ENCODE measurements around the gene GOLPH3L.
"Not testable (repeated sequence)": the region's sequence is repeated elsewhere in the genome, so short reads cannot be mapped to it uniquely, and the experiment has no call there.

GOLPH3L gene

DNA sequence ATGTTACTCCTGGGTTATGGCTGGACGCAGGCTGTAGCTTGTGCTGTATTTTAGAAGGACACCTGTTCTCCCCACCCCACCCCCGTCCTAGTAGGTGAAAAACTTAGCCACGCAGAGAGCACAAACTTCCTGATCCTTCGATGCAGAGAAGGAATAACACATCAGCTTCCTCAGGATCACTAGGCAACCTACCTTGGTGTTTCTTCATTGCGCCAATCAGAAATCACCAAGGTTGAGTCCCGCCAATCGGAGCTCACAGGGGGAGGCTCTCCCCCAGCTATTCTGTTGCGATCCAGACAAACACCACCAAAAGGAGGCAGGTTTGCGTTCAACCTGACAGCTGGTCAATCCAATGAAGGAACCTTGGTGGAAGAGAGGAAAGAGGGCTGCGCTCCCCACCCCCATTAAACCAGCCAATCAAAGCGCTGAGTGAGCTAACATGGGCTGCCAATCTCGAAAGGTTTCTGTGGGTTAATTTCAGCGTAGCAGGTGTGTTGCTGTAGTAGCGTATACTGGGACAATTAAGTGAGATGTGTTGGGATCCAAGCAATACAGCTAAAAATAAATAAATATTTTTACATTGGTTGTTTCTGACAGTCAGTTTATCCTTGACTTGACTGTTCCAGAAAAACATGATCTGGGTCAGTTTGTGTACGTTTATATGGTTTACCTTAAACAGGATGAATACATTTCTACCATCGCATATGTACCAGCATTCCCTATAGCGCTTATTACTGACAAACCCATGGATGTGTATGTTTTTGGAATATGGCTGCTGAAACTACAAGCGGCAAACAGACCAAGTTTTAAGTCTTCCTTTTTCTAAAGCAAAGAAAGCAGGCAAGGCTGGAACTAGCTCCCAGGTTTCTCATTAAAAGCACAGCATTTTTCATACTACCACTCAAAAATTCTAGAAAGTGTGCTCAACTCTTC, at the start of gene GOLPH3L:
GOLPH3L (minus strand) TSS at position 160 of the 933 bp plus-strand sequence. CDS start 2,316 bp downstream, outside the sequence.
- TF ChIP-seq POLR2A (IDR thresholded peaks at IDR 0.05; ENCODE audit: low read length), result peak; percentile 79
- TF ChIP-seq GATA1 (IDR thresholded peaks at IDR 0.05; ENCODE audit: low read depth, low read length), result no peak

DNA sequence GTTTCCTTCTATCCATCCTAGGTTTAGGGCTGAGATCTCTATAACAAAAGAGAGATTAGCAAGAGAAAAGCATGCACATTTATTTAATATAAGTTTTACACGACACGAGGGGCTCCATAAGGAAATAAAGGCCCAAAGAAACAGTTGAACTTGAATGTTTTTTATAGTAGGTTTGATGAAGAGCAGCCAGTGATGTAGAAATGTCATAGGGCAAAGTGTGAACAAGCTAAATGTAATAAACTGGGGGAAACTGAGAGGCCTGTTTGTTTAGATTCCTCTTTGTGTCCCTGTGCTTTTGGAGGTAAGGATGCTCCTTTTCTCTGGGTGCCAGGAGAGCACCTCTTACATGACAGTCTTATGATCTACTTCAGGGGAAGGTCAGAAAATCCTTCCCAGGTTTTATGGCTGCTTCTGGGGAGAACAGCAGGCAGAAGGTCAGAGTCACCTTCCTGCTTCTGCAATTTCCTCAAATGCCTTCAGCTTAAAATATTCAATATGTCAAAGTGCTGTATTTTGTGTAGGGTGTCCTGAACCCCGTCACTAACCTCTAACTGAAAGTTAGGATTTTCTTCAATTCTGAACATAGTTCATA, 33.3 kb upstream of the GOLPH3L start:
- DNase-seq, result no peak
- TF ChIP-seq POLR2A (IDR thresholded peaks at IDR 0.05; ENCODE audit: low read length) (no peak), GATA1 (IDR thresholded peaks at IDR 0.05; ENCODE audit: low read depth, low read length) (no peak)

More for the DNA sequence above, at the start of gene GOLPH3L:
- peak; percentile 97 to 98 for DNase-seq

DNA sequence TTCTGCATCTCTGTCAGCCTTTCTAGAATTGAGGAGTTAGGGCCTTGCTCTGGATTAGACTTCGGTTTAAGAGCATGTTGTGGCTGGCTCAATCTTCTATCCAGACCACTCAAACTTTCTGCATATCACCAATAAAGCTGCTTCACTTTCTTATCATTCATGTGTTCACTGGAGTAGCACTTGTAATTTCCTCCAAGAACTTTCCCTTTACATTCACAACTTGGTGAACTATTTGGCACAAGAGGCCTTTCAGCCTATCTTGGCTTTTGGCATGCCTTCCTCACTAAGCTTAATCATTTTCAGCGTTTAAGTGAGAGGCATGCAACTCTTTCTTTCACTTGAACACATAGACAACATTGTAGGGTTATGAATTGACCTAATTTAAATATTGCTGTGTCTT, 27.4 kb upstream of the GOLPH3L start:
- DNase-seq, result no peak
- no peak for TF ChIP-seq POLR2A (IDR thresholded peaks at IDR 0.05; ENCODE audit: low read length)
- TF ChIP-seq GATA1 (IDR thresholded peaks at IDR 0.05; ENCODE audit: low read depth, low read length), result no peak

DNA sequence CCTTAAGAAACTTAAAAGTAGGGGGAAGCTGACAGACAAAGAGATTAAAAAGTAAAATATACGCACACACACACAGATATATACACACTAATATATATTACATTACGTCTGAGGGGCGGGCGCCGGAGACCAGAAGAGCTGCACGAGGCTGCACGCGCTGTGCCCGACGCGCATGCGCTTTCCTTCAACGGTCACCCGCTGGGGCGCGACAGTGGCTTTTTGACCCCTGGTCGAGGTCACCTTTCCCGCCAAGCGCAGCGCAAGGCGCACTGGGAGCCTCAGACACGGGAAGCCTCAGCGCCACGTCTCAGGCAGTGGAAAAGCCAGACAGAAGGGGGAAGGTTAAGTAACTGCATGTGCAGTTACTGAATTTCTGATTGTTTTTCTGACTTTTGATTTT, 23.7 kb upstream of the GOLPH3L start, which contains the start of gene HORMAD1:
HORMAD1 (minus strand) TSS at position 193 of the 400 bp plus-strand sequence. CDS start 1,390 bp downstream, outside the sequence.
- TF ChIP-seq POLR2A (IDR thresholded peaks at IDR 0.05; ENCODE audit: low read length), result no peak
- no peak for TF ChIP-seq GATA1 (IDR thresholded peaks at IDR 0.05; ENCODE audit: low read depth, low read length)
- no peak for DNase-seq

DNA sequence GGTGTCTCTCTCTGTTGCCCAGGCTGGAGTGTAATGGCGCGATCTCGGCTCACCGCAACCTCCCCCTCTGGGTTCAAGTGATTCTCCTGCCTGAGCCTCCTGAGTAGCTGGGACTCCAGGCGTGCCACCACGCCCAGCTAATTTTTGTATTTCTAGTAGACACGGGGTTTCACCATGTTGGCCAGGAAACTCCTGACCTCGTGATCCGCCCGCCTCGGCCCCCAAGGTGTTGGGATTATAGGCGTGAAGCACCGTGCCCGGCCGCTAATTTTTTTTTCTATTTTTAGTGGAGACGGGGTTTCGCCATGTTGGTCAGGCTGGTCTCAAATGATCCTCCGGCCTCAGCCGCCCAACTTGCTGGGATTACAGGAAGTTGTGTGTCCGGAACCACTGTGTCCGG, 23.1 kb upstream of the GOLPH3L start:
- DNase-seq, result no peak
- TF ChIP-seq POLR2A (IDR thresholded peaks at IDR 0.05; ENCODE audit: low read length) (no peak), GATA1 (IDR thresholded peaks at IDR 0.05; ENCODE audit: low read depth, low read length) (no peak)

DNA sequence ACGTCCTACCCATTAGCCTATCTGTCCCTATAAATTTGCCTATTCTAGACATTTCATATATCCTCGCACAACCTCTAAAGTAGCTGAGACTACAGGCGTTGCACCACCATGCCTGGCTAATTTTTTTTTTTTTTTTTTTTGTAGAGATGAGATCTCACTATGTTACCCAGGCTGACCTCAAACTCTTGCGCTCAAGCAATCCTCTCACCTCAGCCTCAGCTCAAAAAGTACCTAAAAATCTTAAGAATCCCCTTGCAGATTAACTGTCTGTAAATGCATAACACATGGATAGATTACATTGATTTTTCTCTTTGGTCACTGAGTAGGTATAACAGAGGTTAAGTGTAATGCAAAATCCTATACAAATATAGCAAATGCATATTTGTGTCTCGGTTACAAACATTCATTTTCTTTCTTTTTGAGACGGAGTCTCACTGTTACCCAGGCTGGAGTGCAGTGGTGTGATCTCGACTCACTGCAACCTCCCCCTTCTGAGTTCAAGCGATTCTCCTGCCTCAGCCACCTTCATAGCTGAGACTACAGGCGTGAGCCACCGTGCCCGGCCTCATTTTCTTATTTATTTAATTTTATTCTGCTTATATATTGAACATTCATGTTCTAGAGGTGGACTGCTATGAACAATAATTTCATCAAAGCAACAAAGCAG, 21.4 kb upstream of the GOLPH3L start:
- DNase-seq, result no peak
- TF ChIP-seq GATA1 (IDR thresholded peaks at IDR 0.05; ENCODE audit: low read depth, low read length) (no peak), POLR2A (IDR thresholded peaks at IDR 0.05; ENCODE audit: low read length) (no peak)

DNA sequence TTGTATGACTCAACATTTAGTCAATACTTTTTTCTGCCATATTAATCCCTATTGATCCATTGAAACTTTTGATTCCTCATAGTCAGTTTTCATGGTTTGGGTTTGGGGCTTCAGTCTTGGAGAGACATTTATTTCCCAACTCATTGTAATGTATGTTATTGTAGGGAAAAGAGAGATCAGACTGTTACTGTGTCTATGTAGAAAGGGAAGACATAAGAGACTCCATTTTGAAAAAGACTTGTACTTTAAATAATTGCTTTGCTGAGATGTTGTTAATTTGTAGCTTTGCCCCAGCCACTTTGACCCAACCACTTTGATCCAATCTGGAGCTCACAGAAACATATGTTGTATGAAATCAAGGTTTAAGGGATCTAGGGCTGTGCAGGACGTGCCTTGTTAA, 12.1 kb upstream of the GOLPH3L start:
- DNase-seq, result not testable (repeated sequence)

DNA sequence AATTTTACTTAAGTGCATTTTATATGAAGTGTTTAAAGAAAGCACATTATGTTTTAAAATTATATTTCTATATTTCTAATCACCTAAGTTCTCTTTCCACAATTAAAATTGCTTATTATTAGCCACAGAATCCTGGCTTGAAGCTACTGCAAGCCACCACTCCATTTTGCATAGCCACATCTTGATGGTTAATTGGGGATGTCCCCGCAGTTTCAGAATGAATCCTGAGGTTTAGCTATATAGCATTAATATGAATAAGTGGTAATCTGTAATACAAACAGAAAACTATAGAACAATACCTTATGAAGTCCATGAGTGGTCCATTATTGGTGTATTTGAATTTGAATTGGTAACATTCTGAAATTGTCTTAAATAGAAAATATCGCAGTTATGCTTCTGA, 11.6 kb upstream of the GOLPH3L start:
- no peak for DNase-seq
- TF ChIP-seq POLR2A (IDR thresholded peaks at IDR 0.05; ENCODE audit: low read length), result no peak
- TF ChIP-seq GATA1 (IDR thresholded peaks at IDR 0.05; ENCODE audit: low read depth, low read length), result no peak

DNA sequence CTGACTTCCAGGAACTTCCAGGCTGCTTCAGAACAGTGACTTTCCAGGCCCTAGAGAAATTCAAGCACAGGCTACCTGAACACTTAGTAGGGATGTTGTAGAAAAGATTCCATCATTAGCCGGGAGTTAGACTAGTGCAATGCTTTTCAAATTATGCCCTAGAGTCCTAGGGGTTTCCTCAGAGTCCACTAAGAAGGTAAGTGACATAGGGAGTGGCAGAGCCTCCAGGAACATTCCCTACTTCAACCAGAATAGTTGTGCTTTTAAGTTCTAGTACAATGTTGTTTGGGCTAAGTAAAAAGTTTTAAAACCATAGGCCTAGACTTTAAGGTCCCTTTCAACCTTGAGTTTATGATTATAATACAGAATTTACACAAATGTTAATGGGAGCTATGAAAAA, 9.1 kb upstream of the GOLPH3L start:
- DNase-seq, result no peak
- no peak for TF ChIP-seq POLR2A (IDR thresholded peaks at IDR 0.05; ENCODE audit: low read length)
- TF ChIP-seq GATA1 (IDR thresholded peaks at IDR 0.05; ENCODE audit: low read depth, low read length), result no peak

DNA sequence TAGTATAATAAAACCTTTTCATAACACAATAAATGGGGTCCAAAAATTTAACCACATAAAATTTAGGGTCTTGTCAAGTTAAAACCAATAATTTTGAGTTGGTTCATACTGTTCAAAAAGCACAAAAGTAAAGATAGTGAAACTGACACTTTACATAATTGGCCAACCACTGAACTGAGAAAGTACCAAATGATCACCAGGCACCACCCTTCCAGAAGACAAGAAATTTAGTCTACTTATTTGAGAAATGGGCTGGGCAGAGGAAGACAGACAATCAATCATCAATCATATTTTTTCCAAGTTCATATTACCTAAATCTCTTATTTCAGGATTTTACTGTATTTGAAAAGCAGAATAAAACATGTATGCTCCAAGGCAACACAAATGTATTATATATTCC, 6.5 kb upstream of the GOLPH3L start:
- no peak for DNase-seq
- no peak for TF ChIP-seq POLR2A (IDR thresholded peaks at IDR 0.05; ENCODE audit: low read length)
- TF ChIP-seq GATA1 (IDR thresholded peaks at IDR 0.05; ENCODE audit: low read depth, low read length), result no peak

DNA sequence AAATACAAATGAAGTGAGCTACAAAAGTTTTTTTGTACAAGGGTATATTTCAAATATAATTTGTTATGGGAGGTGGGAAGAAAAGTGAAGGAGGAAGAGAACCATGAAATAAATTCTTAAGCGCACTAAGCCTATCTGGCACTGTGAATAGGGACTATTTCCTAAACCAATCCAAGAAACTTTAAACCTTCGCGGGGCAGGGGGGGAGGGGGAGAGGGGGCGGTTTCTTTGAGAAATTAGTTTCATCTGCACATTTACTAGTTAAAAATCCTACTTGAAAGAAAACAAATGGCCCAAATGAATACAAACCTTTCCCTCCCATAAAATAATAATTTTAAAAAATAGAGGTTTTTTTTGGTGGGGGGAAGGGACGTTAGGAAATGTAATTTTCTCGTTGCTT, 364 bp downstream of the GOLPH3L start:
- TF ChIP-seq GATA1 (IDR thresholded peaks at IDR 0.05; ENCODE audit: low read depth, low read length) (no peak), POLR2A (IDR thresholded peaks at IDR 0.05; ENCODE audit: low read length) (no peak)
- peak; percentile 37 to 51 for DNase-seq

DNA sequence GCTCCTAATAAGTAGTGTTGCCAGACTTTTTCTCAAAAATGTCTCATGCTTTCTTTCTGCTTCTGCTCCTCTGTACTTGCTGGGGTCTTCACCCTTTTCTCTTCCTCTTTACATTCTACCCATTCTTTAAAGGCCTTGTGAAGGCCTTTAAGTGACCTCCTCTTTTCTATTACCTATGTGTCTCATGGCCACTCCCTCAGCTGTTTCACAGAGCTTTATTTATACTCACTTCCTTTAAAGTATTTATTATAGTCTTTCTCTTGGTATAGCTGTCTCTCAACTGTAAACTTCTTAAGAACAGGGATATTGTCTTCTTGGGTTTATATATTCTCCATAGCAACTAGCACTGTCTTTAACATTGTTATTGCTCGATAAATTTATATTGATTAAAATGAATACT, 792 bp downstream of the GOLPH3L start:
- DNase-seq, result peak; percentile 24 to 32
- TF ChIP-seq POLR2A (IDR thresholded peaks at IDR 0.05; ENCODE audit: low read length) (no peak), GATA1 (IDR thresholded peaks at IDR 0.05; ENCODE audit: low read depth, low read length) (no peak)

DNA sequence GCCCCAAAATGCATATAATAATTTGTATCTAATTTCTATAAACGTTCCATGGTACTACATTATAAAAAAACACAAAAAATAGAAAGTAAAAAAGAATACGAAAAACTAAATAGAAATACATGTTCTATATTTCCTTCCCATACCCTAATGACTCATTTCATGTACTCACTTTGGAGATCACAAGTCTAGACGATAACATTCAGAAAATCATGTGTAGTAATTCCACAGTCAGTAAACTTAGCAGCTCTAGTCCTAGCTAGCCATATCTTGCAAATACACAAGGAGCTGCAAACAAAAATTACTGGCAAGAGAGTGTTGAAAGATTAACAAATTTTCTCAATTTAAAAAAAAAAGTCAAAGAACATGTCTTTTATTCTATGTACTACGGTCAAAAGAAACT, 1.4 kb downstream of the GOLPH3L start:
- no peak for TF ChIP-seq GATA1 (IDR thresholded peaks at IDR 0.05; ENCODE audit: low read depth, low read length)
- no peak for TF ChIP-seq POLR2A (IDR thresholded peaks at IDR 0.05; ENCODE audit: low read length)
- peak; percentile 15 to 37 for DNase-seq

DNA sequence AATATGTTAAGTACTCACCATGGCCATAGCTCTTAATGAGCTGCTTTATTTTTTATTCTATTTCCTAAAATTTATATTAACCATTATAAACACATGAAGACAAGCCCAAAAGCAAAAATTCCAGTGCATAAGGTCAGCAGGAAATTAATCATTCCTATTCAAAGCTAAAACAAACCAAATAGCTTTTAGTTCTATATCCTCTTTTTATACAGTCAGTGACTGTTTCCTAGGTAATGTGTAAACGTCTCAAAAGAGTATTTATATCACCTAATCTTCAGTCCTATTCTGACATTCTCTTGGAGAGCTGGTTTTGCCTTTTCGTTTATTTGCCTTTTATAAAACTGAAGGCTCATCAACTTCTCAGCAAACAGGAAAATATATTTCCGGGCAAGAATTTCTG, 4.2 kb downstream of the GOLPH3L start:
- no peak for TF ChIP-seq GATA1 (IDR thresholded peaks at IDR 0.05; ENCODE audit: low read depth, low read length)
- peak; percentile 15 for TF ChIP-seq POLR2A (IDR thresholded peaks at IDR 0.05; ENCODE audit: low read length)
- DNase-seq, result no peak

Measured in erythroblast (primary cell).